Measurements from ENCODE around the gene TSR1.

The TSR1 gene

DNA sequence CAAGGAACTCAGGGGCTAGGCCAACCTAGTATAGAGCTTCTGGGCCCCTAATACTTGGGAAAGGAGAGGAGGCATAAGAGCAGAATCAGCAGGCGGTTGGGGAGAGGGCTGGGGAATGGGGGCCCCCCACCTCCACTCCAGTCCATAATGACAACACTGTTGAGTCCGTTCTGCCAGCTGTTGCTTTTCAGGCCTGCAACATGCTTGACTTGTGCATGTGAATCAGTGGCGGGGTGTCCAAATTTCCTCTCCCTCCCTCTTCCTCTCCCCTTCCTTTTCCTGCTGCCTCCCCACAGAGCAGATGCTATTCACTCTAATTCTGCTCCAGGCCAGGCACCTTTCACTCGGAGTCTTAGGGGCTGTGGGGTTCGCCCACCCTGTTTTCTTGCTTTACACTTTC is 32.8 kb upstream of the TSR1 start:
- DNase-seq (ENCODE audit: low spot score), result no peak

DNA sequence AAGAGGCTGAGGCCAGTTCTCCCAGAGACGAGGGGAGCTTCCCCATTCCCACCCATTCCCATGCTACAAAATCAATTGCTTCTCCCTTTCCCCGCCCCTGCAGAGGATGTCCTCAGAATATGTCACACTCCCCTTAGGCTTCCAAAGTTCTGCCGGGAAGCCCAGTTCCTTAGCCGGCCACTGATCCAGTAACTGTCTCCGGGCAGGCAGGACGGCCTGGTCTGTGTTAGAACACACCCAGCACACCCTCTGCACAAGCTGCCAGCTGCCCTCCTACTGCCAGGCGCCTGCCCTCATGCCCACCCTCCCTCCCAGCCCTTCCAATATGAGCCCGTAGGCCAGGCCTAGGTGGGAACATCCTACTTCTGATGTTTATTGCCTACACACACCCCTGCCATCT is 32.1 kb upstream of the TSR1 start:
- no peak for DNase-seq (ENCODE audit: low spot score)

GRCh38 chr17:2366747-2367494 is 30.7 kb upstream of the TSR1 start:
- DNase-seq (ENCODE audit: low spot score), result no peak

GRCh38 chr17:2365132-2365531 is 28.9 kb upstream of the TSR1 start:
- DNase-seq (ENCODE audit: low spot score), result no peak

GRCh38 chr17:2364763-2365116 is 28.5 kb upstream of the TSR1 start:
- DNase-seq (ENCODE audit: low spot score), result no peak

- DNase-seq (ENCODE audit: low spot score), result no peak
Measured at GRCh38 chr17:2363851-2364762, 27.9 kb upstream of the TSR1 start.

DNA sequence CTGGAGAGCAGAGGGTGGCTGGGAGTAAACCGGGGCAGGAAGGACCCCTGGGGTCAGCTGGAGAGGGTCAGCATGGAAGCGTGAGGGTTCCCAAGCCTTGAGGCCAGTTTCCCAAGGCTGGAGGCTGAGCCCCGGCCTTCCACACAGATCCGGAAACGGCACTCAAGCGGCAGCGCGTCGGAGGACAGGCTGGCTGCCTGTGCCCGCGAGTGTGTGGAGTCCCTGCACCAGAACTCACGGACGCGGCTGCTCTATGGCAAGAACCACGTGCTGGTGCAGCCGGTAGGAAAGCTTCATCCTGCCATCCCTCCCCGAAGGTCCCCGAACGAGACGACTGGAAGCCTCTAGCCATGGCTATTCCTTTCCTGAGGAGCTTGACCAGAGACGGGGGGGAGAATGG is 27.1 kb upstream of the TSR1 start:
- DNase-seq (ENCODE audit: low spot score), result no peak

GRCh38 chr17:2362881-2363280 is 26.6 kb upstream of the TSR1 start:
- no peak for DNase-seq (ENCODE audit: low spot score)

GRCh38 chr17:2362416-2362815 is 26.2 kb upstream of the TSR1 start:
- DNase-seq (ENCODE audit: low spot score), result no peak

- DNase-seq (ENCODE audit: low spot score), result no peak
Measured at GRCh38 chr17:2362016-2362415, 25.8 kb upstream of the TSR1 start.

DNA sequence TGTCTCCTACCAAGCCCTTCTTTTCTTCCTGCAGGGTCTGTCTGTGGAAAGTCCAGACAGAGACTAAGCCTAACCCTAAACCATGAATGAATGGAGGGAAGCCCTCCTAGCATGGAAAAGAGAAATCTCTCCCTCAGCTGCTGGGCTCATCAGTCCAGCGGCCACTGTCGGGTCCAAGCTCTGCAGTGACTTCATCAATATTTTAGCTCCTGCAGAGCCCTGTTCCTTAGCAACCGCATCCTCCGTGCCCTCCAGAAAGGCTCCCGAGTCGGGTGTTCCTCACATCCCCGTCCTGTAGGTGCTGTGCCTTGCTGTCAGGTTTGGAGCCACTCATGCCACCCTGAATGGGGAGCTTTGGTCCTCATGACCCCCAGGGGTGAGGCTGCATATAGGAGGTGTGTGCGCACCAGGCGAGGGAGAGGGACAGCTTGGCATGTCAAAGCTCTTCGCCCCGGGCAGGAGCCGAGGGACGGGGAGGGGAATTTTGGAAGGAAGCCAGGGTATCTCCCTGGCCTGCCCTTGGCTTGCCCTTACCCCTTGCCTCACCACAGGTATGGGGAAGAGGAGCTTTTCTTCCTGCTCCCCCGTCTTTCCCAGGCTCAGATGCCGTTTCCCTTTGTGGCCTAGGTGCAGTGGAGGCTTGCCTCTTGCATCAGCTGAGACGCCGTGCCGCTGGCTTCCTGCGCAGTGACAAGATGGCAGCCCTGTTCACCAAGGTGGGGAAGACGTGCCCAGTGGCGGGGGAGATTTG is 24.9 kb upstream of the TSR1 start:
- no peak for DNase-seq (ENCODE audit: low spot score)

- no peak for DNase-seq (ENCODE audit: low spot score)
Measured at GRCh38 chr17:2357931-2358434, 21.7 kb upstream of the TSR1 start.

DNA sequence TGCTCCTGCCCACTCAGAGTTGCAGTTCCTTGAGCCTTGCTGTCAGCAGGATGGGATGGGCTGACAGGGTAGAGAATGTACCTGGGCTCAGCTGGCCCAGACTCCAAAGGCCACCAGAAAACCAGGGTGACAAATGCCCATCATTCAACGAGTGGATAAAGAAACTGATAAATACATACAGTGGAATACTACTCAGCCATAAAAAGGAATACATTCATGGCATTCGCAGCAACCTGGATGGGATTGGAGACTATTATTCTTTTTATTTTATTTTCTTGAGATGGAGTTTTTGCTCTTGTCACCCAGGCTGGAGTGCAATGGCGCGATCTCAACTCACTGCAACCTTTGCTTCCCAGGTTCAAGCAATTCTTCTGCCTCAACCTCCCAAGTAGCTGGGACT is 21.0 kb upstream of the TSR1 start:
- no peak for DNase-seq (ENCODE audit: low spot score)

DNA sequence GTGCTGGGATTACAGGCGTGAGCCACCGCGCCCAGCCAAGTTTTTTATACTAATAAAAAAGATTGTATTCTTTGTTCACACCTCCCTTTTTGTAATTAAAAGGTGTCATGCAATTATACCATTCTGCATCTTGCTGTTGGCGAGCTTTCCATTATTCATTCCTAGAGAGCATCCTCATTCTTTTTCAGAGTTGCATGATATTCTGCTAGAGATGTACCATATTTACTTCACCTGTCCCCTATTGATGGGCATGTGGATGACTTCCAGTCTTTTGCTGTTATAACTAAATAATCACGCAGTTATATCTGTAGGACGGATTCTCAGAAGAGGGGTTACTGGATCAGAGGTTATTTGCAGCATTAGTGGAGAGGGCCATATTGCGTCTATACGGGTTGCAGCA is 18.1 kb upstream of the TSR1 start:
- DNase-seq (ENCODE audit: low spot score), result no peak

GRCh38 chr17:2351269-2351668 is 15.0 kb upstream of the TSR1 start:
- no peak for DNase-seq (ENCODE audit: low spot score)

DNA sequence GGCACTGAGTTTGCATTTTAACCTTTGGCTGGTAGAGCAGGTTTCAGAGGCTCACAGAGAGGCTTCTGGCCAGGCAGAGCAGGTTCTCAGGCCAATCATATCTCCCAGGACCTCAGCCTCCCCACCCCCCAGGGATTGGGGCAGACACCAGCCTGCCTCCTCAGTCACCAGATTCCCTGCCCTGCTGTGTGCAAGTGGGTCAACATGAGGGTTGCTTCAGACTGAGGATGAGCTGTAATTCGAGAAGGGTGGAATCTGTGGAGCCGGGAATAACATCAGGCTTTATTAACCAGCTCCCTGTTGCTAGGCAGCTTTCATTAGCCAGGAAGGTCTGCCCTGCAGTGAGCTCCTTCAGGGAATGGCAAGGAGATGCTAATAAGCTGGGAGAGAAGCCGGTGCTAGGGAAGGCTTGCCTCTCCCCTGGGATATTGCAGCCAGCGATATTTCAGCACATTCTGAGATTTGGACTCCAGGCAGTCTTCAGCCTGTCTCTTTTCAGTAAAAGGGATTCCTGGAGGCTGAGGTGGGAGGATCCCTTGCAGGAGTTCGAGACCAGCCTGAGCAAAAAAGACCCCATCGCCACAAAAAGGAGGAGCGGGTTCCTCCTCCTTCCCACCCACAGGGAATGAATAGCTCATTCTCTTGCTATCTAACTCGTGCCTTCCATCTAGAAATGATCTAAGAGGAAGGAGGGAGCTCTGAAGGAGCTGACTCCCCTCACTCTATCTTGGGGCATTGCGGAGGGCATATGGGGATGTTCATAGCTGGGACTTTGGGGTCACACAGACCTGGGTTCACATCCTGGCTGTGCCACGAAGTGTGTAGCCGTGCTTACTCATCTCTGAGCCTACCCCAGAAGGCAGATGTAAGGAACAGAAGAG is 11.8 kb upstream of the TSR1 start:
- DNase-seq (ENCODE audit: low spot score), result no peak

DNA sequence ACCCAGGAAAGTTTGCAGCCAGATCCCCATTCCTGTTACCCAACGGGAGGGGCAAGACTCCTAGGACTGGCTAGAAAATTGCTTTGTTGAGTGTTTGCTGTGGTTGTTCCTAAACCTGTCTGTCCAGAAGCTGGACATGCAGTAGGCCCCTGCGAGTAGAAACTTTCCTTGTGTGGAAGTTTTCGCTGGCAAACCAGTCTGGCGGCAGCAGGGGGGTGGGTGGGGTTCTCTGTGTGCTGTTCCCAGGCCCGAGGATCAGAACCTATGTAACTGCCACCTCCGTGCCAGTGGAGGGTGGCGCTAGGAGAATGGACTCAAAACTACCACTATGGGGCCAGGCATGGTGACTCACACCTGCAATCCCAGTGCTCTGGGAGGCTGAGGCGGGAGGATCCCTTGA is 10.2 kb upstream of the TSR1 start:
- no peak for DNase-seq (ENCODE audit: low spot score)

- DNase-seq (ENCODE audit: low spot score), result no peak
Measured at GRCh38 chr17:2344528-2344927, 8.3 kb upstream of the TSR1 start.

DNA sequence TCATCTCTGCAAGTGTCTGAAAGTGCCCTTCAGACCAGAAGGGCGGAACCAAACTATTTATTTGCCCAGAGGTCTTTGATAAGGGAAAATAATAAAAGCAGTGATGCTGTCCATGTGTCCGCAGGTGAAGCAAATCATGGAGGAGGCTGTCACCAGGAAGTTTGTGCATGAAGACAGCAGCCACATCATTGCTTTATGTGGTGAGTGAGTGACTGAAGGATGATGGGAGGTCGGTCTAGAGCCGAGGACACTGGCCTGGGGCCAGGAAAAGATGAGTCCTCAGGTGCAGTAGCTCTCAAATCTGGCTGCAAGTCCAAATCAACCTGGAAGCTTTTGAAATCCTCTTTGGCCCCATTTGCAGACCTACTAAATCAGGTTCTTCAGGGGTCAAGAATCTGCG is 7.2 kb upstream of the TSR1 start:
- no peak for DNase-seq (ENCODE audit: low spot score)

DNA sequence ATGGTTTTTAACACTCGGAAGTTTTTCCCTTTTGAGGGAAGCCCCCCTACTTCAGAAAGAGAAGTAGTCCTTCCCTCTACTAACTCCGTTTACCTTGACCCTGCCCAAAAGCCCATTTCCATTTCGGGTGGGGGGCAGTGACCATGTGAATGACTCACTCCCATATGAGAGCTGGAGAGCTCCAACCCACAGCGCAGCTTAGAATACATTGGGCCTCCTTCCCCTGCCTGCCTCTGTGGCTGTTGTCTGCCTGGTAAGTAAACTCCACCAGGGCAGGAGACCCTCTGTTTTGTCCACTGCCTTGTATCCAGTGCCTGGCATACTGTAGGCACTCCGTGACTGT is 2.0 kb upstream of the TSR1 start:
- no peak for DNase-seq (ENCODE audit: low spot score)

DNA sequence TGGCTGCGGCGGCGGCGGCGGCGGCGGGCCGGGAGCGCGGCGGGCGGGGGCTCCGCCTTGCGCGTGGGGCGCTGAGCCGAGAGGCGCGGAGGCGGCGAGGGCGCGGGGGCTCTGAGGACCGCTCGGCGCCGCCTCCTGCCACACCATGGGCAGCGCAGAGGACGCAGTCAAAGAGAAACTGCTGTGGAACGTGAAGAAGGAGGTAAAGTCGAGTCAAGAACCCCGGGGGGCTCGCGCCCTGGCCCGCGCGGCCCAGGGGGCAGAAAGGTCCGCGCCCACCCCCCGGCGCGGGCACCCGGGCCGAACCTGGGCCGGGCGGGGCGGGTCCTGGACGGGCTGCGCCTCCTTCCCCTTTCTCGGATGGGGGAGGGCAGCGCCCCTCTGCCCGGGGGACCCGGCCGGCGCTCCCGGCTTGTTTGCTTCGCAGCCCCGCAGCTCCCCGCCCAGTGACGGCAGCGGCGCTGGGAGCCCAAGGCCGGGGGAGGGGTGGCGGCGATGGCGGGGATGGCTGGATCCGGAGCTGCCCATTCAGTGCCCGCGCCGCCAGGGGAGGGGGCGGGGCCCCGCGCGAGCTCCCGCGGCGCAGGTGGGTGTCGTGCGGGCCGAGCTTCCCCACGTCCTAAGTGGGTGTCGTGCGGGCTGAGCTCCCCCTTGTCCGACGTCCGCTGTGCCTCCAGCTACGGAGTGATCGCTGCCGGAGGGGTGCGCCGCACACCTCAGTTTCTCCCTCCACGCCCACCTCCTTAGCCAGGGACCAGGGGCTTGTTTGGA is 1.5 kb upstream of the TSR1 start:
- DNase-seq (ENCODE audit: low spot score), result no peak

Data from kidney capillary endothelial cell (primary cell).